Psoas muscle (tissue), 8 donors: ENCODE measurements around the gene CELF4. TPM values are rescaled to one million over a fixed set of nuclear protein-coding genes. Genes with fewer than 3 reads are reported as not detected.

Source experiments
- ATAC-seq, 4 donors: fragments of 200-7000 bp; cut with Tn5 transposase; one replicate each; pipeline ENCODE4 v1.9.1; 2020; ENCODE audit warnings: moderate library complexity in 3 of 4, mild to moderate bottlenecking in 2 of 4
- DNase-seq, 2 donors: peaks; one replicate each; pipeline ENCODE4 v3.0.0-alpha.2; 2020
- H3K27ac ChIP-seq: fragments of 200-600 bp; one replicate; pipeline ENCODE4 v1.8.0; 2022
- H3K27me3 ChIP-seq, 3 donors: fragments of 200-600 bp in 1 of 3; one replicate each; pipeline versions ENCODE4 v1.6.1 to v1.8.0; 2013 to 2022; ENCODE audit warnings: low read length in 2 of 3, mild to moderate bottlenecking in 2 of 3, moderate library complexity in 1 of 3; ENCODE audit not compliant: insufficient read depth in 3 of 3
- H3K36me3 ChIP-seq, 2 donors: fragments of 200-600 bp in 1 of 2; one replicate each; pipeline versions ENCODE4 v1.6.1 to v1.8.0; 2013 to 2022; ENCODE audit warnings: low read depth in 1 of 2, mild to moderate bottlenecking in 1 of 2, moderate library complexity in 1 of 2; ENCODE audit not compliant: insufficient read depth in 1 of 2
- H3K4me1 ChIP-seq: fragments of 200-600 bp; one replicate; pipeline ENCODE4 v1.8.0; 2022
- H3K4me3 ChIP-seq: fragments of 200-600 bp; one replicate; pipeline ENCODE4 v1.8.0; 2022; ENCODE audit warnings: mild to moderate bottlenecking
- H3K9me3 ChIP-seq: fragments of 200-600 bp; one replicate; pipeline ENCODE4 v1.8.0; 2022
- WGBS, 3 donors: extraction: QIAGEN DNeasy Blood & Tissue Kit; methylation state at CpG; one replicate each; pipeline versions ENCODE4 v1.1.6 to v1.1.7; 2013; 5-methylcytosine and 5-hydroxymethylcytosine counted together
- intact Hi-C, 2 donors: fragments of 100-400 bp; cut with DNase I; formaldehyde crosslinking; loops; one replicate each; pipeline versions ENCODE4 v1.11.0 to v1.14.2; 2022
- polyA plus RNA-seq, 3 donors: library from polyadenylated mRNA; stranded (reverse); fragments of 200-250 nt; gene quantifications; one replicate each; pipeline ENCODE4 v1.2.3, GENCODE V29; 2013
- total RNA-seq, 4 donors: library from RNA; stranded (reverse); fragmentation: NEBNext Ultra II Directional in 2 of 4; extraction: Animal tissue kit (Norgen Biotek cat#: 25700) in 2 of 4; gene quantifications; one replicate each; pipeline versions ENCODE4 v1.2.1 to v1.2.4, GENCODE V29; 2021 to 2023
- TF ChIP-seq, protein P1 (sequence below): fragments of 200-600 bp; IDR thresholded peaks from one replicate; pipeline ENCODE4 v1.8.0; 2022; ENCODE audit warnings: antibody characterized with exemption
- donor health status: healthy with polysubstance abuse.
- donor health status: DM: no; HTN: no; CAD: no; lungs with moderate emphysema.
- donor health status: Bipolar disorder and iron deficiency.
- donor health status: healthy.
- donor health status: DM: yes; HTN: yes; CAD: no.
- donor health status: DM: no; HTN: no; CAD: no.
- donor health status: DM: no; HTN: no; CAD: no.
- donor health status: DM: yes; HTN: yes; CAD: no.

CELF4 gene
- total and polyA plus RNA-seq, 7 donors = 0.17 to 0.28 (median 0.17) TPM; not detected in 3

DNA sequence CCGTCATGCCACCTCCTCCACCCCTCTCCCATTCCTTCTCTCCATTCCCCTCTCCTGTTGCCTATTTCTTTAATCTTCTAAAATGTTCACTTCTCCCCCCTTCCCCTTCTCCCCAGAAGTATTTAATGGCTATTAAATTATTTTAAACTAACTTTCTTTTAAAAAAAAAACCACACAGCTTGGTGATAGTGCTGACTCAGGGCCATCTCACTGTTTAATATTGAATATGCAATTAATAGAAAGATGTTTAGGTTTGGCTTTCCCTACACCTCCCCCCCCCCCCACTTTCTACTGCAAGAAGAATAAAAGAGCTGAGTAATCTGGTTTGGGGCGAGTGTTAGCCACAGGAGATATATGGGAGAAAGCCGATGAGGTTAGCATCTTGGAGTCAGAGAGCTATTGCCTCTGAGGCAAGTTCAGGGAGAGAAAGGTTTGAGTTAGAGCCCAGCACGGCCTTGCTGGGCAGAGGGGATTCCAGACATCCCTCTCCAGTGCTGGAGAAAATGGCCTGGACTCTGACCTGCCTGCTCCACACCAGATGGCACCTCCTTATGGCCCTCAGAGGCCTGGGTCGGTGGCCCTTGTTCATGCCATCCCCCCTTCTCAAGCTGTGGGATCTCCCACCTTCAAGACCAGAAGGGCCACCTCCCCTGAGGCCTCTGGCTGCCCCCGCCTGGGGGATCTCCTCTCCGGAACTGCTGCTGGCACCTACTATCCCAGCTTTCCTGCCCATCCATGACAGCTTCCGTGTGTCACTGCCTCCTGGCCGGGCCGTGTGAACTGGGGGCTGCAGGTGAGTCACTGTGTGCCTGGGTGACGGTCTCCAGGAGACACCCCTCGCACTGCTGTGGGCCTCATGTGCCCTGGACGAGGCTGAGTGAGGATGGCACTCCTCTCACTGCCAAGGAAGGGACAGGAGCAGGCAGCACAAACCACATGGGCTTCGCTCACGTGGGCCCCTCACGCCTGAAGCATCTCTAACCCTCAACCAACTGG, 246.9 kb downstream of the CELF4 start:
- TF ChIP-seq, protein P1, sequence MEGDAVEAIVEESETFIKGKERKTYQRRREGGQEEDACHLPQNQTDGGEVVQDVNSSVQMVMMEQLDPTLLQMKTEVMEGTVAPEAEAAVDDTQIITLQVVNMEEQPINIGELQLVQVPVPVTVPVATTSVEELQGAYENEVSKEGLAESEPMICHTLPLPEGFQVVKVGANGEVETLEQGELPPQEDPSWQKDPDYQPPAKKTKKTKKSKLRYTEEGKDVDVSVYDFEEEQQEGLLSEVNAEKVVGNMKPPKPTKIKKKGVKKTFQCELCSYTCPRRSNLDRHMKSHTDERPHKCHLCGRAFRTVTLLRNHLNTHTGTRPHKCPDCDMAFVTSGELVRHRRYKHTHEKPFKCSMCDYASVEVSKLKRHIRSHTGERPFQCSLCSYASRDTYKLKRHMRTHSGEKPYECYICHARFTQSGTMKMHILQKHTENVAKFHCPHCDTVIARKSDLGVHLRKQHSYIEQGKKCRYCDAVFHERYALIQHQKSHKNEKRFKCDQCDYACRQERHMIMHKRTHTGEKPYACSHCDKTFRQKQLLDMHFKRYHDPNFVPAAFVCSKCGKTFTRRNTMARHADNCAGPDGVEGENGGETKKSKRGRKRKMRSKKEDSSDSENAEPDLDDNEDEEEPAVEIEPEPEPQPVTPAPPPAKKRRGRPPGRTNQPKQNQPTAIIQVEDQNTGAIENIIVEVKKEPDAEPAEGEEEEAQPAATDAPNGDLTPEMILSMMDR = no peak
- no peaks in the 10 kb centered on the region for H3K9me3 ChIP-seq
- ATAC-seq (no peak), DNase-seq (no peak)
- no peak overlapping the region for H3K27ac ChIP-seq
- peaks cover 0 to 13% (median 4%) of the 10 kb centered on the region in 3 donors for H3K27me3 ChIP-seq
- H3K4me3 ChIP-seq = no peak overlapping the region
- no peaks in the 10 kb centered on the region for H3K36me3 ChIP-seq
- intact Hi-C loops = no loop called here
- no peaks in the 10 kb centered on the region for H3K4me1 ChIP-seq
- WGBS, 3 donors = 79 to 81% (median 80%) methylated on average over 16 of the region's 16 CpGs

DNA sequence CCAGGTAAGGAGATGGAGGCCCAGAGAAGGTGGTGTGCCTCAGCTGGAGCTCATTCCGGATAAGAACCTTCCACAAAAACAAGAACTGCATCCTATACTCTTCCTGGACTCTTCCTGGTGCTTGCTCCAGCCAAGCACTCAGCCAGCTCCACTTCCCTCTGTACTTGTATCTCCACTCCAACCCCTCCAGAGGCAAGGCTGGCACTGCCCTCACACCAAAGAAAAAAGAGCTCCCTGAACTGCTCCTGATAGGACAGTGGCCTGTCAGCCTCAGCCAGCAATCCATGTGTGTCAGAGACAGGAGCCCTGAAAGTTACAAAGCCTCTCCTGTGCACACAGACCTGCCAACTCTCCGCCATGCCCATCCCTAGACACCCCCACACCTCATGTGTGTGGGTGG, 248.1 kb downstream of the CELF4 start:
- no peaks in the 10 kb centered on the region for H3K4me1 ChIP-seq
- 86 to 94% (median 87%) methylated on average over 2 of the region's 2 CpGs for WGBS, 3 donors
- no peak for DNase-seq
- peaks cover 0 to 9% (median 4%) of the 10 kb centered on the region in 3 donors for H3K27me3 ChIP-seq
- H3K27ac ChIP-seq = no peak overlapping the region
- H3K4me3 ChIP-seq = no peak overlapping the region
- H3K9me3 ChIP-seq = no peaks in the 10 kb centered on the region
- TF ChIP-seq, protein P1 = no peak
- H3K36me3 ChIP-seq = no peaks in the 10 kb centered on the region
- intact Hi-C loops = no loop called here
- no peak for ATAC-seq

DNA sequence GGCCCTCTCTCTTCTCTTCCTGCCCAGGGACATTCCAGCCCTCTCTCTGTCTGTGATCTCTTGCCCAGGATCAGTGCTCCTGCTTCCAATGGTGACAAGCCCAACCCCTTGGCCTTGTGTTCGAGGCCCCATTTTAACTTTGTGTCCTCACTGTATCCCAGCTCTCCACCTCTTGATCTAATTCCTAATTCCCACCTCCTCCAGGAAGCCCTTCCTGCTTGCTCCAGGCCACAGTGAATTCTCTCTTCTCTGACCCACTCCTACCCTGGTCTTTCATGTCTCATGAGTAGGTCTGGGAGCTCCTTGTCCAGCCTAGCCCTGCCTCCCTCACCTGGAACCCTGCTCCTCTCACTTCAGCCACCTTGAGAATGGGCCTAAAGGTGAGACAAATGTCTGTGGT, 249.1 kb downstream of the CELF4 start:
- no peaks in the 10 kb centered on the region for H3K36me3 ChIP-seq
- H3K4me1 ChIP-seq = no peaks in the 10 kb centered on the region
- intact Hi-C loops = no loop called here
- ATAC-seq (no peak), DNase-seq (no peak)
- TF ChIP-seq, protein P1 = no peak
- no peak overlapping the region for H3K27ac ChIP-seq
- H3K27me3 ChIP-seq = peaks cover 0 to 9% (median 4%) of the 10 kb centered on the region in 3 donors
- 80 to 88% (median 88%) methylated on average over 1 of the region's 1 CpG for WGBS, 3 donors
- H3K4me3 ChIP-seq = no peak overlapping the region
- no peaks in the 10 kb centered on the region for H3K9me3 ChIP-seq

DNA sequence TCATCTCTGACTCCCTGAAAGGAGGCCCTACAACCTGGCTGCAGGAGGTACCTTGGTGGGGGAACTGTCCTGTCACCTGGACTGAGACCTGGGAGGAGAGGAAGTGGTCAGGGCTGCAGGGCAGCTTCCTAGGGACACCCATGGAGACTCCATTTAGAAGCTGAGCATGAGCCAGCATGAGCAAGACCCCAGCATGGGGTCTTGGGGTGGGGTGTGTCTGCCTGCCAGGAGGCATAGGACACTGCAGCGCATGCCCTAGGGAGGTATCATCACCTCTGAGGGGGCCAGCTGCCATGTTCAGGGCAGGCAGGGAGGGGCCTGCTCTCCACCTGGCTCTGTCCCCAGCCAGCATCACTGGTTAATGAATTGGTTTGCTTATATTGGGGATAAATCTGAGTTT, 249.7 kb downstream of the CELF4 start:
- Histone ChIP-seq H3K4me3 (no peak overlapping the region), H3K4me1 (no peaks in the 10 kb centered on the region), H3K36me3 (no peaks in the 10 kb centered on the region), H3K27me3 (peaks cover 0 to 8% (median 2%) of the 10 kb centered on the region in 3 donors), H3K9me3 (no peaks in the 10 kb centered on the region), H3K27ac (no peak overlapping the region)
- TF ChIP-seq, protein P1 = no peak
- ATAC-seq (no peak), DNase-seq (no peak)
- intact Hi-C loops = no loop called here
- WGBS, 3 donors = 88 to 100% (median 89%) methylated on average over 1 of the region's 1 CpG
